Suprapubic skin (tissue), 4 donors: Measurements from ENCODE around the gene SLC16A10. TPM values are rescaled to one million over a fixed set of nuclear protein-coding genes. Genes with fewer than 3 reads are reported as not detected.

ENCODE experiments used
- DNase-seq, 2 donors: peaks; one replicate each; pipeline ENCODE4 v3.0.0-alpha.2; 2019; ENCODE audit warnings: low spot score in 2 of 2
- H3K27ac ChIP-seq: fragments of 200-600 bp; sonication (generic); one replicate; pipeline ENCODE4 v1.5.1; 2019
- H3K27me3 ChIP-seq: fragments of 200-600 bp; sonication (generic); one replicate; pipeline ENCODE4 v1.5.1; 2019
- H3K36me3 ChIP-seq: fragments of 200-600 bp; sonication (generic); one replicate; pipeline ENCODE4 v1.5.1; 2019
- H3K4me1 ChIP-seq: fragments of 200-600 bp; sonication (generic); one replicate; pipeline ENCODE4 v1.5.1; 2019
- H3K4me3 ChIP-seq: fragments of 200-600 bp; sonication (generic); one replicate; pipeline ENCODE4 v1.5.1; 2019; ENCODE audit warnings: mild to moderate bottlenecking
- H3K9me3 ChIP-seq: fragments of 200-600 bp; sonication (generic); one replicate; pipeline ENCODE4 v1.5.1; 2019
- EP300 ChIP-seq: sonication (generic); formaldehyde crosslinking; IDR thresholded peaks from one replicate; pipeline ENCODE4 v1.6.1; 2017; ENCODE audit warnings: antibody characterized with exemption
- POLR2A ChIP-seq, 2 donors: fragments of 450-650 bp; IDR thresholded peaks; one replicate each; pipeline ENCODE4 v1.6.1; 2017; ENCODE audit warnings: antibody characterized with exemption in 2 of 2, mild to moderate bottlenecking in 2 of 2, moderate library complexity in 2 of 2
- POLR2AphosphoS5 ChIP-seq, 3 donors: sonication (generic); formaldehyde crosslinking; IDR thresholded peaks; one replicate each; pipeline ENCODE4 v1.6.1; 2017; ENCODE audit warnings: antibody characterized with exemption in 3 of 3
- WGBS: methylation state at CpG from one replicate; pipeline ENCODE4 v1.1.5; 2018; 5-methylcytosine and 5-hydroxymethylcytosine counted together
- total RNA-seq, 4 donors: library from RNA; depleted of rRNA; stranded (reverse); fragments of >200 nt; gene quantifications; one replicate each; pipeline ENCODE4 v1.1.0, GENCODE V29; 2016
- TF ChIP-seq, protein P1 (sequence below), 2 donors: fragments of 200-600 bp in 1 of 2; fragments of 450-650 bp in 1 of 2; sonication (generic) in 1 of 2; IDR thresholded peaks; one replicate each; pipeline ENCODE4 v1.5.1; 2016 to 2019; ENCODE audit warnings: antibody characterized with exemption in 2 of 2, mild to moderate bottlenecking in 1 of 2, moderate library complexity in 1 of 2

Gene SLC16A10
- total RNA-seq, 4 donors from 2014 or later = 23.1 to 73.5 (median 35.9) TPM

DNA sequence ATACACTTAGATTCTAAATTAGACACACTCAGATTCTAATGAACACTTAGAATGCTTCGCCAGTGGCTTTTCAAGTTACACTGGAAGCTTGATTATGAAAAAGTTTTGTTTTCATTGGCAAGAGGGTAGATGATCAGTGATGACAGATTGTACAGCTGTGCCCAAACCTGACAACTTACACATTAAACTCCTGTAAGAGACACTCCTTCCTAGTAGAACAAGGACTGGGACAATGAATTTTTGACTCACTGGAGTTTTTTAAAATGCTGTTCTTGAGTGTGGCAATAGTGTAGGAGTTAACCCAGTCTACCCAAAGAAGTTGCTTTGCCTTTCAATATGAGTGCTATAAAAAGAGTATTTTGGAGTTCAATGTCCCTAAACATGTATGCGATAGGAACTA lies 140.8 kb downstream of the SLC16A10 start:
- Histone ChIP-seq H3K4me3 (no peak overlapping the region), H3K4me1 (no peaks in the 10 kb centered on the region), H3K27ac (no peak overlapping the region), H3K9me3 (no peaks in the 10 kb centered on the region), H3K36me3 (no peaks in the 10 kb centered on the region), H3K27me3 (no peaks in the 10 kb centered on the region)
- DNase-seq = no peak
- 79% methylated on average over 2 of the region's 2 CpGs for WGBS
- no peak for TF ChIP-seq POLR2A (IDR thresholded peaks at IDR 0.05)
- TF ChIP-seq POLR2AphosphoS5 (IDR thresholded peaks at IDR 0.05) = no peak
- TF ChIP-seq, protein P1, sequence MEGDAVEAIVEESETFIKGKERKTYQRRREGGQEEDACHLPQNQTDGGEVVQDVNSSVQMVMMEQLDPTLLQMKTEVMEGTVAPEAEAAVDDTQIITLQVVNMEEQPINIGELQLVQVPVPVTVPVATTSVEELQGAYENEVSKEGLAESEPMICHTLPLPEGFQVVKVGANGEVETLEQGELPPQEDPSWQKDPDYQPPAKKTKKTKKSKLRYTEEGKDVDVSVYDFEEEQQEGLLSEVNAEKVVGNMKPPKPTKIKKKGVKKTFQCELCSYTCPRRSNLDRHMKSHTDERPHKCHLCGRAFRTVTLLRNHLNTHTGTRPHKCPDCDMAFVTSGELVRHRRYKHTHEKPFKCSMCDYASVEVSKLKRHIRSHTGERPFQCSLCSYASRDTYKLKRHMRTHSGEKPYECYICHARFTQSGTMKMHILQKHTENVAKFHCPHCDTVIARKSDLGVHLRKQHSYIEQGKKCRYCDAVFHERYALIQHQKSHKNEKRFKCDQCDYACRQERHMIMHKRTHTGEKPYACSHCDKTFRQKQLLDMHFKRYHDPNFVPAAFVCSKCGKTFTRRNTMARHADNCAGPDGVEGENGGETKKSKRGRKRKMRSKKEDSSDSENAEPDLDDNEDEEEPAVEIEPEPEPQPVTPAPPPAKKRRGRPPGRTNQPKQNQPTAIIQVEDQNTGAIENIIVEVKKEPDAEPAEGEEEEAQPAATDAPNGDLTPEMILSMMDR (IDR thresholded peaks at IDR 0.05) = no peak
- no peak for TF ChIP-seq EP300

DNA sequence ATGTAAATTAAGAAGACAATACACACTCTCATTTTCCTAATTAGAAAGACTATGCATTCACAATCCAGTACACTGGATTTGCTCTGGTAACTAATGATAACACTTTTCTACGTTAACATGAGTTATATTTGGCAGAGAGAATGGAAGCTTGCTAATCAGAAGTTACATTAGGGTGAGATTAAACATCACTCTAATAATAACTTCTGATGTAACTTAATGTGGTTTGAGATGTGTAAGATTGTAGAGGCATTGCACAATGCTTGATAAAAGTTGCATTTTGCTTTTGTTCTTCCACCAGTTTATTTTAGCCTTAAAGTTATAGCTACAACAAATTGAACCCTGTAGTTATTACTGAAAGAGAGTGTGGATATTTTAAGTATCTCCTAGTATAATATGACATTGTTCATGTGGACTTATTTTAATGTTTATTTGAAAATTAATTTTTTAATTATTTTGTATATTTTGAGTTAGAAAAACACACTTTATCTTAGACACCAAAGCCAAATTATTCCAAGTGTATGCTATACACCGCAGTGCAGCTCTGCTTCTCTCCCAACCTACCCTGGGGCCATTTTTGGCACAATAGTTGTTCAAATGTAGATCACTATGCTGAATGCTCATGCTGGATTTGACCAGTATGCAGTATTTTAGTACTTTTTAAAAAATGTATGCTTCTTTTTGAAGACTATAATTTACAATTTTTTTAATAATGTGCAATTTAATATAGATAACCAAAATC lies 143.2 kb downstream of the SLC16A10 start:
- TF ChIP-seq POLR2AphosphoS5 (IDR thresholded peaks at IDR 0.05) (no peak), EP300 (no peak)
- TF ChIP-seq, protein P1 (IDR thresholded peaks at IDR 0.05) = no peak
- Histone ChIP-seq H3K9me3 (no peaks in the 10 kb centered on the region), H3K27me3 (no peaks in the 10 kb centered on the region), H3K27ac (no peak overlapping the region), H3K36me3 (no peaks in the 10 kb centered on the region), H3K4me3 (no peak overlapping the region), H3K4me1 (no peaks in the 10 kb centered on the region)
- DNase-seq = no peak
- WGBS = 33% methylated on average over 2 of the region's 2 CpGs

DNA sequence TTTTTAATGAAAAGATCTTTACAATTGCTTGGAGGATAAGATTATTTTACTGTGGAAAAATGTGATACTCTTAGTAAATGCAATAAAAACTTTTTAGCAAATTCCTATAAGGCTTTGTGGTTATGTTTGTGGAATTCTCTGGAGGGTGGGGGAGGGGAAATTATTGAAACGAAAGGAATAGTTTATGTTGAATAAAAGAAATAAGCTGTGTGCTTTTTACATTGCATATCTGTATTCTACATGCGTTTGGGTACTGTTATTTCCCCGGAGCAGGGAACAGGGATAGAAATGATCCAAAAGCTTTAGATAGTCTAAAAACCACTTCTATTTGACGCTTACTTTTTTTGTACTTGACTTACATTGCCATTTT lies 143.8 kb downstream of the SLC16A10 start:
- Histone ChIP-seq H3K27me3 (no peaks in the 10 kb centered on the region), H3K4me1 (no peaks in the 10 kb centered on the region), H3K27ac (no peak overlapping the region), H3K4me3 (no peak overlapping the region), H3K36me3 (no peaks in the 10 kb centered on the region), H3K9me3 (no peaks in the 10 kb centered on the region)
- WGBS = 85% methylated on average over 4 of the region's 4 CpGs
- TF ChIP-seq POLR2AphosphoS5 (IDR thresholded peaks at IDR 0.05) (no peak), EP300 (no peak), POLR2A (IDR thresholded peaks at IDR 0.05) (no peak)
- TF ChIP-seq, protein P1 (IDR thresholded peaks at IDR 0.05) = no peak
- no peak for DNase-seq

DNA sequence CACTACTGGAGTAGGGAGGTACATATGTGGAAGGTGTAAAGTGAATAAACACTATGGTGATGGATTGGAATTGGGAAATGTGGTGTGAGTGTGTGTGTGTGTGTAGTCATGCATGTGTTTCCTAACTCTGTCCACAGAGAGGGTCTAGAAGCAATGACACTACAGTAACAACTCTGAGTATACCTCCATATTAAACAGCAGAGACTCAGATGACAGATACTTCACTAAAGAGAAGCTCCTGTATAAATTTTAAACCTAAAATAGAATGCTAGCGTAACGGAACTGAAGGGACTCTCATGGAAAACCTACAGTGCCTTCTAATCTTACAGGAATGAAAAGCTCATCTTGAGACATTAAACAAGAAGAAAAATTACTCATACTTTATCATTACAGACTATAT lies 150.5 kb downstream of the SLC16A10 start:
- Histone ChIP-seq H3K36me3 (no peaks in the 10 kb centered on the region), H3K4me1 (no peaks in the 10 kb centered on the region), H3K4me3 (no peak overlapping the region), H3K27me3 (no peaks in the 10 kb centered on the region), H3K9me3 (no peaks in the 10 kb centered on the region), H3K27ac (no peak overlapping the region)
- DNase-seq = no peak
- TF ChIP-seq, protein P1 (IDR thresholded peaks at IDR 0.05) = no peak
- TF ChIP-seq EP300 (no peak), POLR2A (IDR thresholded peaks at IDR 0.05) (no peak), POLR2AphosphoS5 (IDR thresholded peaks at IDR 0.05) (no peak)
- WGBS = 90% methylated on average over 2 of the region's 2 CpGs

DNA sequence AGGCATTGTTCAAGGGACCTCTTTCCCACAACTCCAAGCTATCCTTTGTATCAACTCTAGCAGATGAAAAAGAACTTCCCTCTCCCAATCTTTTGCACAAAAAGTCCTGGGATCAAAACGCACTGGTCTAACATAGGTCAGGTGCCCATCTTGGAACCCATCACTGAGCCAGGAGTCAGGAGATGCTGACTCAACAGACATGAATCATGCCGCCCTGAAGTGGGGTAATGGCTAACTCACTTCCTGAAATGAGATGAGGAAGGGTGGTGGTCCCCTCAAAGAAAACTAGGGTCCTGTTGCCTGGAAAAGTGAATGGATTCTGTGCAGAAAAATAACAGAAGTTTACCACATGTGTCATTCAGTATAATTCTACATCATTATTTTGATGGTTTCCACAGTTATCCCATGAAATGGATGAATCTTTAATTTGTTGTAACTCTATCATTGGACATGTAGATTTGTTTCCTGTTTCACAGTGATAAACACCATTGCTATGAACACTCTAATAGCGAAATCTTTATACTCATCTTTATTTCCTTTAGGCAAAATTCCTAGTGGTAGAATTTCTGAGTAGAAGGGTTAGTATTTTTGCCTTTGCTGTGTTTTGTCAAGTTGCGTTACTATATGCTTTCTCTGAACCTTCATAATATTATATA lies 151.3 kb downstream of the SLC16A10 start:
- WGBS = 72% methylated on average over 4 of the region's 4 CpGs
- no peaks in the 10 kb centered on the region for H3K27me3 ChIP-seq
- TF ChIP-seq POLR2AphosphoS5 (IDR thresholded peaks at IDR 0.05) (no peak), POLR2A (IDR thresholded peaks at IDR 0.05) (no peak), EP300 (no peak)
- TF ChIP-seq, protein P1 (IDR thresholded peaks at IDR 0.05) = no peak
- no peaks in the 10 kb centered on the region for H3K4me1 ChIP-seq
- DNase-seq = no peak
- H3K36me3 ChIP-seq = no peaks in the 10 kb centered on the region
- no peaks in the 10 kb centered on the region for H3K9me3 ChIP-seq
- no peak overlapping the region for H3K27ac ChIP-seq
- H3K4me3 ChIP-seq = no peak overlapping the region
